ENCODE measurements around the gene SCN4B.

The SCN4B gene

DNA sequence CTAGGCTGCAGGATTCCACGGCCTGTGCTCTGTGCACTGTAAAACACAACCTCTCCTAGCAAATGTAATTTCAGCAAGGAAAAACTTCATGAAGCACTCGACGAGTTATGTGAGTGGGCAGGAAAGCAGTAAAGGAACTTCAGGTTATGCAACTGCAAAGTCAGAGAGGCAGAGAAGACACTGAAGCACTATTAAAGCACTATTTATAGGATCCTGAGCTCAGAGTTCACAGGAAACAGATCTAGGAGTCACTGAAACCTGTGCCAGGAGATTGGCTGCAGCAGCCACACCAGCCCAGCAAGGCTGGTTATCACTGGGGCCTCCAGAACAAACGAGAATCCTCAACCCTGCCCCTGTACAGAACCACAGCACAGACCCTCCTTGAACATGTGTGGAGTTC, 68.4 kb downstream of the SCN4B start:
- Histone ChIP-seq H3K4me3 (ENCODE audit: low read depth in 1 of 2, low read length in 2 of 2) (no peak overlapping the region), H3K79me2 (ENCODE audit: insufficient read depth, low read length) (no peaks in the 10 kb centered on the region), H3K4me2 (ENCODE audit: insufficient read depth, low read length) (no peak overlapping the region), H3K36me3 (ENCODE audit: insufficient read depth, low read length) (no peaks in the 10 kb centered on the region), H4K20me1 (ENCODE audit: insufficient read depth, low read length) (0 out of 2 replicates have a peak, but pooled peaks cover 2% of the 10 kb centered on the region), H3K9ac (ENCODE audit: low read depth, low read length) (no peak overlapping the region), H3K27ac (ENCODE audit: low read length) (no peak overlapping the region), H3K27me3 (ENCODE audit: insufficient read depth, low read length, poor library complexity) (peaks cover 42% of the 10 kb centered on the region), H3K4me1 (ENCODE audit: insufficient read depth, low read length) (no peaks in the 10 kb centered on the region), H3K9me3 (ENCODE audit: insufficient read depth, low read length, severe bottlenecking) (no peaks in the 10 kb centered on the region), H2AFZ (ENCODE audit: low read depth, low read length) (no peak overlapping the region)
- DNase-seq = no peak
- TF ChIP-seq, protein P1, sequence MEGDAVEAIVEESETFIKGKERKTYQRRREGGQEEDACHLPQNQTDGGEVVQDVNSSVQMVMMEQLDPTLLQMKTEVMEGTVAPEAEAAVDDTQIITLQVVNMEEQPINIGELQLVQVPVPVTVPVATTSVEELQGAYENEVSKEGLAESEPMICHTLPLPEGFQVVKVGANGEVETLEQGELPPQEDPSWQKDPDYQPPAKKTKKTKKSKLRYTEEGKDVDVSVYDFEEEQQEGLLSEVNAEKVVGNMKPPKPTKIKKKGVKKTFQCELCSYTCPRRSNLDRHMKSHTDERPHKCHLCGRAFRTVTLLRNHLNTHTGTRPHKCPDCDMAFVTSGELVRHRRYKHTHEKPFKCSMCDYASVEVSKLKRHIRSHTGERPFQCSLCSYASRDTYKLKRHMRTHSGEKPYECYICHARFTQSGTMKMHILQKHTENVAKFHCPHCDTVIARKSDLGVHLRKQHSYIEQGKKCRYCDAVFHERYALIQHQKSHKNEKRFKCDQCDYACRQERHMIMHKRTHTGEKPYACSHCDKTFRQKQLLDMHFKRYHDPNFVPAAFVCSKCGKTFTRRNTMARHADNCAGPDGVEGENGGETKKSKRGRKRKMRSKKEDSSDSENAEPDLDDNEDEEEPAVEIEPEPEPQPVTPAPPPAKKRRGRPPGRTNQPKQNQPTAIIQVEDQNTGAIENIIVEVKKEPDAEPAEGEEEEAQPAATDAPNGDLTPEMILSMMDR (IDR thresholded peaks at IDR 0.05; ENCODE audit: borderline replicate concordance, extremely low read depth, low read length, poor library complexity, severe bottlenecking) = no peak
- no peak for TF ChIP-seq EZH2 (IDR thresholded peaks at IDR 0.05; ENCODE audit: borderline replicate concordance, low read depth, low read length, severe bottlenecking)
- no peak for ATAC-seq (ENCODE audit: insufficient read depth, low read depth)

Measured in DND-41 (cell line).